ENCODE measurements around the gene TRIM63. TPM values are rescaled to one million over a fixed set of nuclear protein-coding genes. Genes with fewer than 3 reads are reported as not detected.

The TRIM63 gene
- polyA plus RNA-seq, 3 donors = 0.09 TPM; not detected in 2

DNA sequence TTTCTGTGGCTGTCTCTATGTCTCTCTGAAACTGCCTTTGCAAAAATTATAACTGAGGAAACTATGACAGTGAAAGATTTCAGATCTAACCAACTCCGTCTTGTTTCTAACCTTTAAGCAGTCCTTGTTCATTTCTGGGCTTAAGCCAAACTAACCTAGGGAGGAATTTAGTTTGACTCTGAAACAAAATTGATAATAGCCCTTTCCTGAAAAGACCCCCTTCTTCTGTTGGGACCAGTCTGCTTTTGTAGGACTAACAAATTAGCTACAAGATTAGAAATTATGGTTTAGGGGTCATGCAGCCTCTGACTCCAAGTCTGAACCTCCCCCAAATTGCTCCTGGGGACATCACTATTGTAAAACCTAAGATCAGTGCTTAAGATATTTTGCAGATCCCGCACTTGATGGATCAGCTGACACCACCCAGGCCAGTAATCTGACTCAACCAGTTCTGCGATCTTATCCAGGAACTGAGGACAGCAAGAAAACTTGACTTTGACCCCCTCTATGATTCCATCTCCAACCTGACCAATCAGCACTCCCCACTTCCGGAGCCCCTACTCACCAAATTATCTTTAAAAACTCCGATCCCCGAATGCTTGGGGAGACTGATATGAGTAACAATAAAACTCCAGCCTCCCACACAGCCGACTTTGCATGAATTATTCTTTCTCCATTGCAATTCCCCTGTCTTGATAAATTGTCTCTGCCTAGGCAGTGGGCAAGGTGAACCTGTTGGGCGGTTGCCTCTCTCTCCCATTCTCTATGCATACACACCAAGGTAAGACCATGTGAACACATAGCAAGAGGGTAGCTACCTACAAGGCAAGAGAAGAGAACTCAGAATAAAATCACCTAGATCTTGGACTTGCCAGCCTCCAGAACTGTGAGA, 11.1 kb upstream of the TRIM63 start:
- Mint-ChIP-seq H3K4me1 (peaks cover 1% of the 10 kb centered on the region), H3K36me3 (no peaks in the 10 kb centered on the region), H3K27ac (peak overlapping the region in 2 of 7 donors; percentile 3 to 12), H3K9me3 (peaks cover 0 to 3% (median 0%) of the 10 kb centered on the region in 7 donors), H3K27me3 (ENCODE audit: low read depth in 3 of 3) (peaks cover 8 to 28% (median 18%) of the 10 kb centered on the region in 3 donors), H3K4me3 (no peak overlapping the region)
- H2AFZ ChIP-seq (ENCODE audit: insufficient read depth, low read depth, low read length, poor library complexity, severe bottlenecking) = no peak overlapping the region
- H3K27ac ChIP-seq (ENCODE audit: low read depth in 1 of 2, low read length in 2 of 2) = no peak overlapping the region
- H3K4me2 ChIP-seq (replicated peaks; ENCODE audit: extremely low read depth, low read length, poor library complexity, severe bottlenecking) = no peak overlapping the region
- H3K79me2 ChIP-seq (ENCODE audit: insufficient read depth, low read length) = no peaks in the 10 kb centered on the region
- no peaks in the 10 kb centered on the region for H3K27me3 ChIP-seq (ENCODE audit: control insufficient read depth in 2 of 2, insufficient read depth in 2 of 2, low read length in 2 of 2)
- TF ChIP-seq, protein P1, sequence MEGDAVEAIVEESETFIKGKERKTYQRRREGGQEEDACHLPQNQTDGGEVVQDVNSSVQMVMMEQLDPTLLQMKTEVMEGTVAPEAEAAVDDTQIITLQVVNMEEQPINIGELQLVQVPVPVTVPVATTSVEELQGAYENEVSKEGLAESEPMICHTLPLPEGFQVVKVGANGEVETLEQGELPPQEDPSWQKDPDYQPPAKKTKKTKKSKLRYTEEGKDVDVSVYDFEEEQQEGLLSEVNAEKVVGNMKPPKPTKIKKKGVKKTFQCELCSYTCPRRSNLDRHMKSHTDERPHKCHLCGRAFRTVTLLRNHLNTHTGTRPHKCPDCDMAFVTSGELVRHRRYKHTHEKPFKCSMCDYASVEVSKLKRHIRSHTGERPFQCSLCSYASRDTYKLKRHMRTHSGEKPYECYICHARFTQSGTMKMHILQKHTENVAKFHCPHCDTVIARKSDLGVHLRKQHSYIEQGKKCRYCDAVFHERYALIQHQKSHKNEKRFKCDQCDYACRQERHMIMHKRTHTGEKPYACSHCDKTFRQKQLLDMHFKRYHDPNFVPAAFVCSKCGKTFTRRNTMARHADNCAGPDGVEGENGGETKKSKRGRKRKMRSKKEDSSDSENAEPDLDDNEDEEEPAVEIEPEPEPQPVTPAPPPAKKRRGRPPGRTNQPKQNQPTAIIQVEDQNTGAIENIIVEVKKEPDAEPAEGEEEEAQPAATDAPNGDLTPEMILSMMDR (IDR thresholded peaks at IDR 0.05) = no peak
- H3K4me3 ChIP-seq (replicated peaks in 1 of 3; ENCODE audit: low read depth in 2 of 3, low read length in 3 of 3) = no peak overlapping the region
- no peak for DNase-seq
- no peak overlapping the region for H3K9ac ChIP-seq (ENCODE audit: insufficient read depth, low read length, poor library complexity, severe bottlenecking)
- 78% methylated on average over 4 of the region's 8 CpGs for WGBS (ENCODE audit: insufficient coverage)
- H3K9me3 ChIP-seq (replicated peaks in 1 of 2; ENCODE audit: control insufficient read depth in 1 of 2, insufficient read depth in 1 of 2, low read length in 2 of 2) = no peaks in the 10 kb centered on the region
- intact Hi-C loops (cut with micrococcal nuclease) = loop anchor here in 1 of 2 donors (1.0 kb wide), 1 partner anchor 23 kb away; no protein-coding TSS in a partner anchor
- H3K4me1 ChIP-seq (ENCODE audit: control insufficient read depth in 1 of 2, insufficient read depth in 2 of 2, low read length in 2 of 2) = no peaks in the 10 kb centered on the region
- no peaks in the 10 kb centered on the region for H4K20me1 ChIP-seq (ENCODE audit: insufficient read depth, low read length)
- no peaks in the 10 kb centered on the region for H3K36me3 ChIP-seq (replicated peaks in 1 of 2; ENCODE audit: control insufficient read depth in 1 of 2, insufficient read depth in 2 of 2, low read length in 2 of 2)

DNA sequence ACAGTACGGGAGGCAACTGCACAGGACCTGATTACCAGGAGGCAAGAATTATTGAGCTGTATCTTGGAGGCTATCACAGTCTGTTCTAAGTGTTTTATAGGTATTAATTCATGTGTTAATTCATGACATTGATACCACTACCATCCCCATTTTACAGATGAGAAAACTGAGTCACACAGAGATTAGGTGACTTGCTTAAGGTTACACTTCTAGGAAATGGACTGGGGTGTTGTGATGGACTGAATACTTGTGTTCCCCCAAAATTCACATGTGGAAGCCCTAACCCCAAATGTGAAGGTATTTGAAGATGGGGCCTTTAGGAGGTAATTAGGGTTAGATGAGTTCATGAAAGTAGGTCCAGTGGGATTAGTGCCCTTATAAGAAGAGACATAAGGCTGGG, 10.1 kb upstream of the TRIM63 start:
- Mint-ChIP-seq H3K4me3 (no peak overlapping the region), H3K36me3 (no peaks in the 10 kb centered on the region), H3K4me1 (peaks cover 1% of the 10 kb centered on the region), H3K9me3 (peaks cover 0 to 3% (median 0%) of the 10 kb centered on the region in 7 donors), H3K27ac (no peak overlapping the region), H3K27me3 (ENCODE audit: low read depth in 3 of 3) (peaks cover 11 to 33% (median 15%) of the 10 kb centered on the region in 3 donors)
- Histone ChIP-seq H4K20me1 (ENCODE audit: insufficient read depth, low read length) (no peaks in the 10 kb centered on the region), H3K9ac (ENCODE audit: insufficient read depth, low read length, poor library complexity, severe bottlenecking) (no peak overlapping the region), H3K79me2 (ENCODE audit: insufficient read depth, low read length) (no peaks in the 10 kb centered on the region), H3K9me3 (replicated peaks in 1 of 2; ENCODE audit: control insufficient read depth in 1 of 2, insufficient read depth in 1 of 2, low read length in 2 of 2) (no peaks in the 10 kb centered on the region), H2AFZ (ENCODE audit: insufficient read depth, low read depth, low read length, poor library complexity, severe bottlenecking) (no peak overlapping the region), H3K27ac (ENCODE audit: low read depth in 1 of 2, low read length in 2 of 2) (no peak overlapping the region), H3K27me3 (ENCODE audit: control insufficient read depth in 2 of 2, insufficient read depth in 2 of 2, low read length in 2 of 2) (no peaks in the 10 kb centered on the region), H3K36me3 (replicated peaks in 1 of 2; ENCODE audit: control insufficient read depth in 1 of 2, insufficient read depth in 2 of 2, low read length in 2 of 2) (no peaks in the 10 kb centered on the region), H3K4me2 (replicated peaks; ENCODE audit: extremely low read depth, low read length, poor library complexity, severe bottlenecking) (no peak overlapping the region), H3K4me3 (replicated peaks in 1 of 3; ENCODE audit: low read depth in 2 of 3, low read length in 3 of 3) (no peak overlapping the region), H3K4me1 (ENCODE audit: control insufficient read depth in 1 of 2, insufficient read depth in 2 of 2, low read length in 2 of 2) (no peaks in the 10 kb centered on the region)
- DNase-seq = no peak
- intact Hi-C loops (cut with micrococcal nuclease) = no loop called here
- WGBS (ENCODE audit: insufficient coverage) = no CpG with 5 or more reads among the region's 1 CpG
- TF ChIP-seq, protein P1 (IDR thresholded peaks at IDR 0.05) = no peak
